HEK293T (cell line): ENCODE data around the gene TM4SF4.

Source experiments
- BHLHE40 ChIP-seq: fragments of 450-650 bp; IDR thresholded peaks from 2 replicates; pipeline ENCODE4 v1.6.1; 2016; ENCODE audit warnings: mild to moderate bottlenecking, moderate library complexity, borderline replicate concordance
- FOXK2 ChIP-seq: fragments of 450-650 bp; IDR thresholded peaks from 2 replicates; pipeline ENCODE4 v1.6.1; 2016; ENCODE audit warnings: mild to moderate bottlenecking

DNA sequence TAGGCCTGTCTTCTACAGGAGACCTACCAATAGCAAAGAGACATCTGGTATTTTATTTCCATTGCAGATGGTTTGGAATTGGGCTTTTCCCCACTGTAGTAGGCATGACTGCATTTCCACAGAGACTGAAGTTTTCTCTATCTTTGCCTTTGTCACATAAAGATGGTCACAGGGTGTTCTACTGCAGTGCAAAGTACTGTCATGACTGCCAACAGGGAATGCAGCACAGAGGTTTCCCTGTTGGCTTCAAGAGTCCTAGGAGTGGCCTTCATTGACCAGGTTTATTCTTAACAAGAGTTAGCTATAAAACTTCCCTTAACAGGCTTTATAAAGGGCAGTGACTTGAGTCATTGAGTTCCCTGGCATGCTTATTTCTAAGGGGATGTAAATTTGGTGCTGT lies 36.8 kb upstream of the TM4SF4 start:
- no peak for TF ChIP-seq FOXK2
- no peak for TF ChIP-seq BHLHE40
